ENCODE data around the gene YAF2.

DNA sequence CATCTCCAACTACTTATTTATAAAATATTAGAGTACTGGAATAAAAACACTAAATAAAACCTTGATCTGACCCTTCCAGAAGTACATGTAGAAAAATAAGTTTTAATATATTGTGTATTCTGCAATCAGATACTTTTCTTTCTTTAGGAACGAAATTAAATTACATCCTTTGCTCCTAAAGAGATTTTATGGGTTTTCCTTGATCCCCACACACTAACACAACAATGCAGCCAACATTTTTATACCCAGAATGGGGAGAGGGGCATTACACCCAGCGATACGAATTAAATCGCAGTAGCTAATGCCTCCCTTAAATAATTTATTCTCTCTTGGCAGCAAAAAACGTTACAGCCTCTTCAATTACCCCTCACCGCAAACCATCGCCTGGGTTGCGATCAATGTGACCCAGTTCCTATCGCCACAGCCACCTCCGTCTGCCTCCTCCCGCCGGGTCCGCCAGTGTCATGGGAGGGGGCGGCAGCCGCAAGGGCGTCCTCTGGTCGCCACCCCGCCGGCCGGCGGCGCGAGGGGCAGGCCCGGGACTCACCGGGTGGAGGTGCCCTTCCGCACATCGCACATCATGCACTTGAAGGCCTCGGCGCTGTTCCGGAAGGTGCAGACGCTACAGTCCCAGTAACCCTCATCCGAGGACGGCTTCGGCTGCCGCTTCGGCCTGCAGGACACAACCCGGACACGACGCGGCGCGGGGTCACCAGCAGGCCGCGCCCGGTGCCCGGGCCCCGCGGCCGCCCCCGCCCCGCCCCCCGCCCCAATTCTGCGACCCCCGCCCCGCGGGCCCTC lies 796 bp downstream of the YAF2 start:
- TF ChIP-seq, protein P1, sequence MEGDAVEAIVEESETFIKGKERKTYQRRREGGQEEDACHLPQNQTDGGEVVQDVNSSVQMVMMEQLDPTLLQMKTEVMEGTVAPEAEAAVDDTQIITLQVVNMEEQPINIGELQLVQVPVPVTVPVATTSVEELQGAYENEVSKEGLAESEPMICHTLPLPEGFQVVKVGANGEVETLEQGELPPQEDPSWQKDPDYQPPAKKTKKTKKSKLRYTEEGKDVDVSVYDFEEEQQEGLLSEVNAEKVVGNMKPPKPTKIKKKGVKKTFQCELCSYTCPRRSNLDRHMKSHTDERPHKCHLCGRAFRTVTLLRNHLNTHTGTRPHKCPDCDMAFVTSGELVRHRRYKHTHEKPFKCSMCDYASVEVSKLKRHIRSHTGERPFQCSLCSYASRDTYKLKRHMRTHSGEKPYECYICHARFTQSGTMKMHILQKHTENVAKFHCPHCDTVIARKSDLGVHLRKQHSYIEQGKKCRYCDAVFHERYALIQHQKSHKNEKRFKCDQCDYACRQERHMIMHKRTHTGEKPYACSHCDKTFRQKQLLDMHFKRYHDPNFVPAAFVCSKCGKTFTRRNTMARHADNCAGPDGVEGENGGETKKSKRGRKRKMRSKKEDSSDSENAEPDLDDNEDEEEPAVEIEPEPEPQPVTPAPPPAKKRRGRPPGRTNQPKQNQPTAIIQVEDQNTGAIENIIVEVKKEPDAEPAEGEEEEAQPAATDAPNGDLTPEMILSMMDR (IDR thresholded peaks at IDR 0.05) = peak; percentile 53
- no peak for TF ChIP-seq EZH2 (IDR thresholded peaks at IDR 0.05; ENCODE audit: borderline replicate concordance, insufficient read depth, low read depth, low read length, poor library complexity, severe bottlenecking)
